HG03565 (cell line): ENCODE measurements around the gene LRRC66.

Experiments
- ATAC-seq: cut with Tn5 transposase; IDR thresholded peaks from one replicate; pipeline ENCODE4 v1.9.1; 2021; ENCODE audit warnings: mild to moderate bottlenecking, moderate library complexity; ENCODE audit not compliant: unreplicated experiment

LRRC66 gene

DNA sequence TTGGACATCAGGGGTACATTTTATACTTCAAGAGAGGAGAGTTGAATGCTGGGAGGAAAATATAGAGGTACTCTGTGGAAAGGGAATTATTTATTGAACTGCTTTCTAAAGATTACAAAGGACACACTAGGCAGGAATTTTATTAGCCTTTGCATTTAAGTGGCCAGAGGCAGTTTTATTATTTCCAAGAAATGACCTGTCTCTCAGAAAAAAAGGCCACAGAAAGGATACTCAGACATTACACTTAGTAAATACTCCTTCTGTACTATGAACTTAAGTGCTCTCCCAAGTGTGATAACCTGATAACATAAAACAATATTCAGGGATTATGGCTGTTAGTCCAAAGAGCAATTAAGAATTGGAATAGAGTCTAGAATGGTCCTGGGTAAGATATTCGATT is 7.5 kb downstream of the LRRC66 start:
- no peak for ATAC-seq

DNA sequence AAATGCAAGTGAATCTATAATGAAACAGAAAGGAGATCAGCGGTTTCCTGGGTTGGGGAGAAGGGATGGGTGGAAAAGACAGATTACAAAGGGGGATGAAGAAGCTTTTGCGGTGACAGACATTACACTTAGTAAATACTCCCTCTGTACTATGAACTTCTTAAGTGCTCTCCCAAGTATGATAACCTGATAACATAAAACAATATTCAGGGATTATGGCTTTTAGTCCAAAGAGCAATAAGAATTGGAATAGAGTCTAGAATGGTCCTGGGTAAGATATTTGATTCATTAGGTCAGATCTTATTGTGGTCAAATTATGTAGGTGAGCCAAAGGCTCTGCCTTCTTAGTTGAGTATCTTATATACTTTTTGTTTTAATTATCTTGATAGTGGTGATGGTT is 9.2 kb downstream of the LRRC66 start:
- ATAC-seq, result no peak

DNA sequence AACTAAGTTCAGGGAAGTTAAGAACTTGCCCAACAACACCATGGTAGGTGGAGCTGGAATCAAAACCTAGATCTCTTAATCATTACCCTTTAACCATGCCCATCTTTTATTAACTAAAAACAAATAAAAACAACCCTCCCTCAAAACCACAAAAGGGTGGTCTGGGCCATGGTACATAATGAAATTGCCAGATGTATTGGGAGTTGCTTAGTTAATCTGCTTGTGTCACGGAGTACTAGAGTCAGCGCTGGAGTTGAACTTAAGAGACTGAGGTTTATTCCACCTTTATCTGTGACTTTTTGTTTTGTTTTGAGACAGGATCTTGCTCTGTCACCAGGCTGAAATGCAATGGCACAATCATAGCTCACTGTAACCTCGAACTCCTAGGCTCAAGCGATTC is 13.3 kb downstream of the LRRC66 start:
- ATAC-seq, result no peak

DNA sequence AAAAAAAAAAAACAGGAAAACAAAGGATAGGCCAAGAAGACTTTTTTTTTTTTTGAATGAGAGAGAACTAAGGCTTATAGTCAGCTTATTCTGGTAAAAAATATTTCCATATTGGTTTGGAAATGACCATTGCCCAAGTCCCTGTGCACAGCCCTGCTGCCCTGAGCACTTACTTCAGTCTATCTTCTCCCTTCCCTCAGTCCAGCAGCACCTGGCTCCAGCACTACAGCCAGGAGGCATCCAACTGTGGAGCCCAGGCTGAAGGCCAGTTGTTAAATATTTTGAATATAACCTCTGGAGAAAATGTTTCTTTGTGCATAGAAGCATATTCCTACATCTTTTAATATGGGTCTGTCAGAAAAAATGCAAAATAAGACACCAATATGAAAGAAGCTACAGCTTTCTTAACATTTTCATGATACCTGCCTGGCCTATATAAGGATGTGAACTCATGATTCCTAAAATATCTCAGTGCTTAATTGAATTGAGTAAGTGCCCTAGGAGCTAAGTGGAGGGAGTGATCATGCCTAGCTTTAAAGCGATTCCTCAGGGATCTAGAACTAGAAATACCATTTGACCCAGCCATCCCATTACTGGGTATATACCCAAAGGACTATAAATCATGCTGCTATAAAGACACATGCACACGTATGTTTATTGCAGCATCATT is 14.4 kb downstream of the LRRC66 start:
- ATAC-seq, result no peak

DNA sequence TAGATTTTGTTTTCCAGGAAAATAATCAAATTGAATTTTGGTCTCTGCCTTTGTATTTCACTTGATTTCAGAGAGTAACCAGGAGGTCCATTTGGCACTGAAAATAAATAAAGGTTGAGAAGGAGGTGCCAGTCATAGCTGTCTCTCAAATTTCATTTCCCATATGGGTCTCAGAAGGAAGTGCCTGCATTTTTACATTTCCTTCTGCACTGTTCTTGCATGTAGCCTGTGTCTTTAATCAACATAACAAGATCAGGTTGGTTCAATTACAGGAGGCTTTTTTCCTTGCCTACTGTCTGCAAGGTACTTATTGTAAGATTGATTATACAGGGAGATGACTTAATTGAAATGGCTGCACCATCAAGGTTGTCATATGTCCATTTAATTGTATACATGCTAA is 15.7 kb downstream of the LRRC66 start:
- ATAC-seq, result no peak

DNA sequence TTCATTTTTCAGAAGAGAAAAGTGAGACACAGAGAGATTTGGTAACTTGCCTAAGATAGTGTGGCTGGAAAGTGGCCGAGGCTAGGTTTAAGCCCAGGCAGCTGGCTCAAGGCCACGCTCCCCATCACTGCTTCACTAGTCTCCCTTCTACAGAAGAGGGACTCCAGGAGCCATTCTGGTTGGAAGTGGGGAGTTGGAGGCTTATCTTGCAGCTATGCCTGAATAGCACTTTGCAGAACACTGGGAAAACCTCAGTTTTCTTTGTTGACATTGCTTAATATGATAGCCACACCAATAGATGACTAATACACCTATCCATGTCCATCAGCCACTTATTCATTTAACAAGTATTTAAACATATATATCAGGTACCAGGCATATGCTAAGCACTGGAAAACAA is 18.5 kb downstream of the LRRC66 start:
- ATAC-seq, result no peak

DNA sequence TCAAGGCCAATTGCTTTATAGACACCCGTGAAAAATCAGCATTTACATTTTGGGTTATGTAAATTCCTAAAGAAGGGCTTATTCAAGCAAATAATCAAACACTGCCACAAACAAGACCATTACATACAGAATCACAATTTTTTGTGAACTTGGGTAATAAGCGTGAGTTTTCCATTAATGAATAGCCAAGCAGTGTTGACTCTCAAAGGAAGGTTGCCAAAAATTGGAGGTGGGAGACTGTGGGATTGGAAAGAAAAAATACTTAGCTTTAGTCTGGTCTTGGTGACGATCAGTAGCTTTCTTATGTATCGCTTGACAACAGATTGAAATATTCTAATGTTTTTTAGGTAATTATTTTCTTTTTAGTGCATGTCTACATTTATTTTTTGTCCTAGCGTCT is 20.9 kb downstream of the LRRC66 start:
- no peak for ATAC-seq

- ATAC-seq, result no peak
Measured at GRCh38 chr4:51998837-51999236, 21.3 kb downstream of the LRRC66 start.

DNA sequence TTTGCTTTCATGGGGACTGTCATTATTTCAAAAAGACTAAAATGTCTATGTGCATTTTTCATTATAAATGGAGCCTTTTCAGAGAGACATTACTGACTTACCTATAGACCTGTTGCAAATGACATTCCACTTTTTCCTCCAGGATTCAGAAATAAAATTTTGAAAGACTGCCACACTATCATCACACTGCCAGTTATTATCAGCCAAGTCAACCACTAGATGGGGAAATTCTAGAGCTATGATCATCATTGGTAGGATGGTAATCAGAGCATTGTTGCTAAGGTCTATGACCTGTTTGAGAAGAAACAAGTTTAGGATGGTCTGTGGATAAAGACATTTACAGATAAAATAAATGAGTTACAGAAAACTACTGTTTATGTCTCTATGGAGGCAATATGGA is 22.5 kb downstream of the LRRC66 start:
- no peak for ATAC-seq

GRCh38 chr4:51995647-51996220 is 24.4 kb downstream of the LRRC66 start:
- ATAC-seq, result no peak

DNA sequence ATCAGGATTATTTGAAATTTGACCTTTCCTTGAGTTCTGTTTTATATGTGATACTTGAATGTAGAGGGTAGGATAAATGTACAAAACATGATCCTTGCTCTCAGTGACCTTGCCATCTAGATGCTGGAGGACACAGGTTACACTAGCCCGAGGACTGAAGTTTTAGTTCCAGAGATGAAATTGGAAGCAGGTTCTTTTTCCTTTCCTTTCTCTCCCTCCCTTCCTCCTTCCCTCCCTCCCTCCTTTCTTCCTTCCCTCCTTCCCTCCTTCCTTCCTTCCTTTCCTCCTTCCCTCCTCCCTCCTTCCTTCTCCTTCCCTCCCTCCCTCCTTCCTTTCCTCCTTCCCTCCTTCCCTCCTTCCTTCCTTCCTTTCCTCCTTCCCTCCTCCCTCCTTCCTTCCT is 54.3 kb downstream of the LRRC66 start:
- ATAC-seq, result no peak

DNA sequence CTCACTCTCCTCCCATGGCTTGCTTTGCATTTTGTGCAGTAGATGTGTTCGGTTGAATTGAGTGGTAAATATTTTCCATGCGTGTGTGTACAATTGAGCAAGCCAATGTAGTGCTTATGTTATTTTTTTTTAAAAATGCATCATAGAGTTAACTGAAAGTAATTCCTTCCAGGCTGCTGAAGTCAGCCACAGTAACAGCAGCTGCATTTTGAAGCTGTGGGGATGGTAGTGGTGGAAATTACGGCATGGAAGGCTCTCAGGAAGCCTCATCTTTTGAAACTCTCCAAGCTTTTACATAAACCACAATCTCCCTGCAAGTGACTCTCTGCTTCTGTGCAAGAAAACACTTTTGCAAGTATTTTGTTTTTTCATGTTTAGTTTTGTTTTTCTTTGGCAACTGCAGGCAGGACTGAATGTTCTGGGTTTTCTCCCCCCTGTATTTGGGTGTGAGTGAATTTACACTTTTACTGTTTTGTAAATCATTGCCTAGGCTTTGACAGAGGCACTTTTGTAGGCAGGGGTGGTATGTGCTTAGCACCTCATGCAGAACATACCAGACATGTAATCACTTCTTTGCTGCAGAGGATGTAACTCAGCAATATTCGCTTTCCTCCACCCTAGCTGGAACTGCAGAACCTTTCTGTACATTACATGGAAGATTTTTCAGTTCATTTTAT is 56.2 kb downstream of the LRRC66 start:
- no peak for ATAC-seq

DNA sequence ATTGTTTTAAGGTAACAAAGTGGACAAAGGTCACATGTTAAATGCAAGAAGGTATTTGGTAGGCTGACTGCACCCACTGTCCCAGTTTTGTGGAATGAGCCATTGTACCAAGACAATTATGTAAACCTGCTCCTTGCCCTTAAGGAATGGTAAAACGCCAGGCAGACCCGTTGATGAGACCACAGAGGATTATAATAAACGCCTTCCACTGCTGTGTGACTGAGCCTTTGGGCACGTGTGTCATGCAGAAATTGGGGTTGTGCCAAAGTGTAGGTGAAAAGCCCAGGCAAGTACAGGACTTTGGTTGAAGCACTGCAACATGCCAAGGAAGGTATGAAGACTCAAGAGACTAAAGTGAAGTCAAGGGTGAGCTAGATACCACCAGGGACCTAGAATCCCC is 59.7 kb downstream of the LRRC66 start:
- no peak for ATAC-seq

GRCh38 chr4:51958199-51958968 is 61.8 kb downstream of the LRRC66 start:
- ATAC-seq, result no peak
